ENCODE results near the gene NEFH.
"Not testable (repeated sequence)": the region's sequence is repeated elsewhere in the genome, so short reads cannot be mapped to it uniquely, and the experiment has no call there.

NEFH gene

DNA sequence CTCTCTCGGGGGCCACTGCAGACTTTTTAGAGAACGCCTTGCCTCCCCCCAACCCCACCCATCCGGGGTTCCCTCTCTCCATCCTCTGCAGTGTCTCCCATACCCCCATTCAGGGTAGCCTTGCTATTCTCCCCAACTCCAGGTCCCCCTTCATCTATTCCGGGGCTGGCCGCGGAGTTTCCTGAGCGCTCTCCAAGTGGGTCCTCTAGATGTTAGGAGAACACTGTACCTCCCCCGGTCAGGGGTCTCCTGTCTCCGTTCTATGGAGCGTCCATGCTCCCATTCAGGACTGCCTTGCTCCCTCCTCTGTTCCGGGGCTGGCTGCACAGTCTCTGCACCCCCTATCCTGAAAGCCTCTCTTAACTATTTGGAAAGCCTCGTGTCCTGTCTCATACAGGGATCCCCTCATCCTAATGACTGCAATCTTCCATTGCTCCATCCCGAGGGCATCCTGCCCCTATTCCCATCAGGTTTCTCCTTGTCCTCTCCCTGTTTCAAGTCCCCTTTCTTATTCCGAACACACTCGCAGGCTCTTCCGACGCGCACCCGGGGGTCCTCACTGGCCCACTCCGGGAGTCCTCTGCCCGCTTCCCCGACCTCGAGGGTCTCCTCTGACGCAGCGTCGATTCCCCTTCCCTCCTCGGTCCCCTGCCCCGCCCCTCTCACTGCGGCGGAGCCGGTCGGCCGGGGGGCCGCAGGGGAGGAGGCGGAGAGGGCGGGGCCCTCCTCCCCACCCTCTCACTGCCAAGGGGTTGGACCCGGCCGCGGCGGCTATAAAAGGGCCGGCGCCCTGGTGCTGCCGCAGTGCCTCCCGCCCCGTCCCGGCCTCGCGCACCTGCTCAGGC, at the start of gene NEFH:
NEFH (plus strand) TSS at position 802 of the 845 bp plus-strand sequence. CDS start 45 bp downstream, outside the sequence.
- in situ Hi-C loops (cut with MboI; ENCODE audit: low sequenced_read_pairs), result no loop called here

DNA sequence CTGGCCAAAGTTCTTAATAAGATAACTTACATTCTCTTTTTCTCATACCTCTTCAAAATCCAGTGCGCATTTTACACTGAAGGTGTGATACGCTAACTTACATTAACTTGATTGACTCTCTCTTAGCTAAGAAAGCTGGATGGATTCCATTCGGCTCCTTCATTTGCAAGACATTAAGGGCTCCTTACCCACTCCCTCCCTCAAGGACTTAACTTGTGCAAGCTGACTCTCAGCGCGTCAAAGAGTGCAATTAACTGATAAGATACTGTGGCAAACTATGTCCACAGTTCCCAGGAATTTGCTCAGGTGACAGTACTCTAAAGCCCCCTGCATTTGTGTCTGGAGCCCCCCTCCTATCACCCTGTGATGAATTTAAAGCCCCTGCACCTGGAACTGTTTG, 48.0 kb upstream of the NEFH start:
- in situ Hi-C loops (cut with MboI; ENCODE audit: low sequenced_read_pairs), result no loop called here

DNA sequence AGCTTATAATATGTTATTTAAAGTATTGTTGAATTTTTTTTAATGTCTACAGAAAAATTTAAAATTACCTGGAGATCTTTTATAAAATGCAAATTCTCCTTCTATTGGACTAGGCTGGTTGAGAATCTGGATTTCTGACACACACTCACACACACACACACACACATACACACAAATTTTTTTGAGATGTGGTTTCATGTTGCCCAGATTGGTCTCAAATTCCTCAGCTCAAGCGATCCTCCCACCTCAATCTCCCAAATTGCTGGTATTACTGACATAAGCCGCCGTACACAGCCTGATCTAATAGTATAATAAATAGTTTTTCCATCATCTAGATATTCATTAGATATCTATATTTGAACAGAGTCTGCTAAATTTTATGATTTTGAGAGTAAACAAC, 46.2 kb upstream of the NEFH start:
- in situ Hi-C loops (cut with MboI; ENCODE audit: low sequenced_read_pairs), result no loop called here

DNA sequence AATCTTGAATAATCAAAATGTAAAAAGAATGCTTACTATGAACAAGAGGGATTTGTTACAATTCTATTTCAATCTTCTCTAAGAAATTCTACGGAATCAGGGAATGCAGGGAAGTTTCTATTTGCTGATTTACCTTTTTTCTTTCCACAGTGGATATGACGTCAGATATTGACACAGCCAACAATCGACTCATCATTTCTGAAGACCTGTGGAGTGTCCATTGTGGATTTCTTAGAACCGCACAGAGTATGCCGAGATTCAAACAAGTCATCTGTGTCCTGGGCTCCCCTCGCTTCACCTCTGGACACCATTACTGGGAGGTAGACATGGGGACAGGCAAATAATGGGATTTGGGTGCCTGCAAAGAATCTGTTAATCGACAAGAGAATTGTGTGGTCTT, 45.7 kb upstream of the NEFH start:
- in situ Hi-C loops (cut with MboI; ENCODE audit: low sequenced_read_pairs), result no loop called here

- in situ Hi-C loops (cut with MboI; ENCODE audit: low sequenced_read_pairs), result no loop called here
These were observed 44.5 kb upstream of the NEFH start for GRCh38 chr22:29435236-29436136.

DNA sequence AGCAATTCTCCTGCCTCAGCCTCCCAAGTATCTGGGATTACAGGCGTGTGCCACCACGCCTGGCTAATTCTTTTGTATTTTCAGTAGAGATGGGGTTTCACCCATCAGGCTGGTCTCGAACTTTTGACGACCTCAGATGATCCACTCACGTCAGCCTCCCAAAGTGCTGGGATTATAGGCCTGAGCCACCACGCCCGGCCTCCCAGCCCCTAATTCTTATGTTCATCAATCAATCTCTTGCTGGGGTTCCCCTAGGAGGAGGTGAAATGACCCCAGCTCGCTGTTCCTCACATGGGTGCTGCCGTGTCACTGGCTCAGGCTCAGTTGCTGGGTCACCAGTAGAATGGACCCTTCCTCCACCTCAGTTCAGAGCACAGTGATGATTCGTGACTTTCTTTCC, 41.7 kb upstream of the NEFH start, which contains the start of gene RFPL1:
RFPL1 (plus strand) TSS at position 301 of the 400 bp plus-strand sequence.
- in situ Hi-C loops (cut with MboI; ENCODE audit: low sequenced_read_pairs), result not testable (repeated sequence)

DNA sequence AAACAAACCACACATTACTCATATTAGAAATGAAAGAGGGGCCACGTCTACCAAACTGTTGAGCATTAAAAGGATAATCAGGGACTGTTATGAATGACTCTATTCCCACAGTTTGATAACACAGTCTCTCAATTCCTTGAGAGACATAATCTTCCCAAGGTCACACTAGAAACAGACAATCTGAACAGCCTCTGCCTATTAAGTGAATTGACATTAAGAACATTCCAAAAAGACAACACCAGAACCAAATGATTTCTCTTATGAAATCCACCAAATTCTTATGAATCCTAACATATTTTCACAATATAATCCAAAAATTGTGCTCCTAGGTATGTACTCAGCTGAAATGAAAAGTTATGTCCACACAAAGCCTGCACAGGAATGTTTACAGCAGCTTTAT, 37.0 kb upstream of the NEFH start:
- in situ Hi-C loops (cut with MboI; ENCODE audit: low sequenced_read_pairs), result no loop called here

DNA sequence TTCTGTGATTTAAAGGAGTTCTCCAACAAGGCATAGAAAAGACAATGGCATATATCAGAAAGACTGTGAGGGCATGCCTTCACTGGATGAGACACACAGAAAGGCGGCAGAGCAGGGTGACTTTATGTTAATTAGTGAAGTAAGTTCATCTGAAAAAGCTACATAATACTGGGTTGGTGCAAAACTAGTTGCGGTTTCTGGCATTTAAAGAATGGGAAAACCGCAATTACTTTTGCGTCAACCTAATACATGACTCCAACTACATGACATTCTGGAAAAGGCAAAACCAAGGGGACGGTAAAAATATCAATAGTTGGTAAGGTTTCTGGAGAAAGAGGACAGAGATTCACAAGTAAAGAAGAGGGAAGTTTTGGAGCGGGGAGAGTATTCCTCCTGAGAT, 36.6 kb upstream of the NEFH start:
- in situ Hi-C loops (cut with MboI; ENCODE audit: low sequenced_read_pairs), result no loop called here

GRCh38 chr22:29443861-29444792, 35.9 kb upstream of the NEFH start:
- in situ Hi-C loops (cut with MboI; ENCODE audit: low sequenced_read_pairs), result no loop called here

GRCh38 chr22:29445508-29445907, 34.5 kb upstream of the NEFH start:
- in situ Hi-C loops (cut with MboI; ENCODE audit: low sequenced_read_pairs), result no loop called here

- in situ Hi-C loops (cut with MboI; ENCODE audit: low sequenced_read_pairs), result no loop called here
These were observed 32.1 kb upstream of the NEFH start for GRCh38 chr22:29447906-29448305.

DNA sequence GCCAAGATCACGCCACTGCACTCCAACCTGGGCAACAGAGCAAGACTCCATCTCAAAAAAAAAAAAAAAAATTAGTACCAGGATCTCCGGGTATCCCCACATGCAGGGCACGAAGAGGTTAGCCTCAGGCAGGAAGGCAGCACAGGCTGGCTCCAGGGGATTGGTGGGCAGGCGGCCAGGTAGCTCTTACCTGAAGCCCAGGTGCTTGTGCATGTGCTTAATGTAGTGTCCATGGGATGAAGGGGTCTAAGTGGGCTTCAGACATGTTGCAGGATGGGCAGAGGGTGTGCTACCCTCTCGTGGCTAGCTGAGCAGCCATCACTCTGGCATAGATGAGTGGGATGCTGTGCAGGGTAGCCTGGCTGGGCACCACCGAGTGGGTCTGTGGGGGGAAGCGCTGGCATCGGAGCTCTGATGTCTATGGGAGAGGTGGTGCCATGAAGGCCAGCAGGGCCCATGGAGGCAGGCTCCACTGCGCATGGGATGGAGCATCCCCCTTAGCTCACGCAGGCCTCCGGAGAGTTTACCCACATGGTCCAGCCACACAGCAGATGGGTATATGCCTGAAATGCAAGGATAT, 30.6 kb upstream of the NEFH start:
- in situ Hi-C loops (cut with MboI; ENCODE audit: low sequenced_read_pairs), result no loop called here

DNA sequence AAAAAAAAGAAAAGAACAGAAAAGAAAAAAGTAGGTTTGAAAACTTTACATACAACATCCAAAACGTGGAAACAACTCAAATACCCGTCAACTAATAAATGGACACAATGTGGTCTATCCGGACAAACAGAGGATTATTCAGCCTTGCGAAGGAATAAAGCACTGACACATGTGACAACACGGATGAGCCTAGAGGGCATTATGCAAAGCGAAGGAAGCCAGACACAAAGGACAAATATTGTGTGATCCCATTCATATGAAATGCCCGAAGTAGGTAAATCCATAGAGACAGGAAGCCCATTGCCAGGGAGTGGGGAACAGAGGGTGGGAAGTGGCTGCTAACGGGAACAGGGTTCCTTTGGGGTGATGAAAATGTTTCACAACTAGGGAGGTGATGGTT, 29.8 kb upstream of the NEFH start:
- in situ Hi-C loops (cut with MboI; ENCODE audit: low sequenced_read_pairs), result no loop called here

- in situ Hi-C loops (cut with MboI; ENCODE audit: low sequenced_read_pairs), result no loop called here
These were observed 28.2 kb upstream of the NEFH start for GRCh38 chr22:29451863-29452262.

DNA sequence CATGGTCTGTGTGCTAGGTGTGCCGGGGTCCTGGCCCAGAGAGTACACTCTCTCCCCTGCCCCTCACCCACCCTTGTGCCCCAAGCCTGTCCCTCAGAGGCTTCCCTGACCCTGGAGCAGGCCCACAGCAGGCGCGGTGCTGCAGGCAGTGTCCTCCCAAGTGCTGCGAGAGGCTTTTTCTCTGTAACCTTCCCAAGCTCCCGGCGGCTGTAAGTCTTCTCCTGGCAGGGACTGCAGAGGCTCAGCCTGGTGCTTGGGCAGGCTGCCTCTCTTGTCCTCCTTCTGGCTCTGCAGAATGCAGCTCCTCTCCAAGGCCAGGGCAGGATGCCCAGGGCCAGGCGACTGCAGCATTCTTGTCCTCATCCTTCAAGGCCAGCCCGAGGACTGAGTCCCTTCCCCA, 25.7 kb upstream of the NEFH start:
- in situ Hi-C loops (cut with MboI; ENCODE audit: low sequenced_read_pairs), result no loop called here

DNA sequence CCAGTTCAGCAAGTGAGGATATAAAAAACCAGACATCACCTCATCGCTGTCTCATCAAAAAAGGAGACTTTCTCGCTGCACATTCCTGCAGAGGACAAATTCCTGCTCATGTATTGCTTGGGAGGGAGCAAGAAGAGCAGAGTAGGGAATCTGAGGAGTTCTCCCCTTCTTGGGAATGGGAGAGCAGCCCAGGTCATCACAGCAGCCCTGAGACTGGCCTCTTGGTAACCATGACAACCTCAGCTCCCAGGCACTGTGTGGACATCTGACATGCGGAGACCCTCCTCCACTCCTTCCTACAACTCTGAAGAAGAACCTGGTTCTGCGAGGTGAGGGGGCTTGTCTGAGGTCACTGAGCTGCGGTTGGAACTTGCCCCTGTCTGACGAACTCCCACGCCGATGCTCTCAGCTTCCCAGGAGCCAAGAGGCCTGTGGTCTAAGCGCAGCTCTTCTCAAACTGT, 23.8 kb upstream of the NEFH start:
- in situ Hi-C loops (cut with MboI; ENCODE audit: low sequenced_read_pairs), result no loop called here

GRCh38 chr22:29457730-29458129, 22.3 kb upstream of the NEFH start:
- in situ Hi-C loops (cut with MboI; ENCODE audit: low sequenced_read_pairs), result no loop called here

DNA sequence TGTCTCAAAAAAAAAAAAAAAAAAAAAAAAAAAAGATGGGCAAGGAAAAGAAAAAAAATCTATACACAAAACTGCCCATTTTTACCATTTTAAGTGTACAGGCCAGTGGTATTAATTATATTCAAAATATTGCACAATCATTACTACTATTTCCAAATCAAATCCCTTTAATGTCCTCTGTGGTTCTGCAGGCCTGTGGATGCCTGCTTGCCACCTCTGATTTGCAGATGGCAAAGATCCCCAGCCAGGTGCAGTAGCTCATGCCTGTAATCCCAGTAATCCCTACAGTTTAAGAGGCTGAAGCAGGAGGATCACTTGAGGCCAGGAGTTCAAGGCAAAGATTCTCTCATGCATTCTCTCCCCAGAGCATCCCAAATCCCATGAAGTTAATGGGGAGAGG, 21.5 kb upstream of the NEFH start:
- in situ Hi-C loops (cut with MboI; ENCODE audit: low sequenced_read_pairs), result no loop called here

GRCh38 chr22:29459773-29460172, 20.2 kb upstream of the NEFH start:
- in situ Hi-C loops (cut with MboI; ENCODE audit: low sequenced_read_pairs), result no loop called here

GRCh38 chr22:29461263-29461662, 18.8 kb upstream of the NEFH start:
- in situ Hi-C loops (cut with MboI; ENCODE audit: low sequenced_read_pairs), result no loop called here

Data from HL-60/S4 treated with retinoic acid at 250 ng/mL for 4 days and 3 days (cell line).